Measurements from ENCODE around the gene SKI. TPM values are rescaled to one million over a fixed set of nuclear protein-coding genes. Genes with fewer than 3 reads are reported as not detected.

The SKI gene
- polyA plus RNA-seq, 3 donors, result 0.20 to 6.6 (median 0.25) TPM

GRCh38 chr1:2187619-2188018 is 40.5 kb upstream of the SKI start:
- Histone ChIP-seq H3K9me3 (replicated peaks in 1 of 2; ENCODE audit: control insufficient read depth in 1 of 2, insufficient read depth in 1 of 2, low read length in 2 of 2) (no peaks in the 10 kb centered on the region), H3K27ac (ENCODE audit: low read depth in 1 of 2, low read length in 2 of 2) (no peak overlapping the region), H3K4me3 (replicated peaks in 1 of 3; ENCODE audit: low read depth in 2 of 3, low read length in 3 of 3) (no peak overlapping the region), H2AFZ (ENCODE audit: insufficient read depth, low read depth, low read length, poor library complexity, severe bottlenecking) (no peak overlapping the region), H3K36me3 (replicated peaks in 1 of 2; ENCODE audit: control insufficient read depth in 1 of 2, insufficient read depth in 2 of 2, low read length in 2 of 2) (no peaks in the 10 kb centered on the region), H3K4me2 (replicated peaks; ENCODE audit: extremely low read depth, low read length, poor library complexity, severe bottlenecking) (no peak overlapping the region), H3K79me2 (ENCODE audit: insufficient read depth, low read length) (peaks cover 20% of the 10 kb centered on the region), H3K27me3 (ENCODE audit: control insufficient read depth in 2 of 2, insufficient read depth in 2 of 2, low read length in 2 of 2) (no peaks in the 10 kb centered on the region), H3K4me1 (ENCODE audit: control insufficient read depth in 1 of 2, insufficient read depth in 2 of 2, low read length in 2 of 2) (peaks cover 20 to 24% of the 10 kb centered on the region in 2 donors), H4K20me1 (ENCODE audit: insufficient read depth, low read length) (no peaks in the 10 kb centered on the region), H3K9ac (ENCODE audit: insufficient read depth, low read length, poor library complexity, severe bottlenecking) (no peak overlapping the region)
- H3K4me1 Mint-ChIP-seq, result peaks cover 16% of the 10 kb centered on the region
- peaks cover 0 to 2% (median 0%) of the 10 kb centered on the region in 7 donors for H3K9me3 Mint-ChIP-seq
- peaks cover 5 to 19% of the 10 kb centered on the region in 2 donors for H3K36me3 Mint-ChIP-seq
- 91% methylated on average over 13 of the region's 13 CpGs for WGBS (ENCODE audit: insufficient coverage)
- intact Hi-C loops (cut with micrococcal nuclease), result no loop called here
- TF ChIP-seq, protein P1, sequence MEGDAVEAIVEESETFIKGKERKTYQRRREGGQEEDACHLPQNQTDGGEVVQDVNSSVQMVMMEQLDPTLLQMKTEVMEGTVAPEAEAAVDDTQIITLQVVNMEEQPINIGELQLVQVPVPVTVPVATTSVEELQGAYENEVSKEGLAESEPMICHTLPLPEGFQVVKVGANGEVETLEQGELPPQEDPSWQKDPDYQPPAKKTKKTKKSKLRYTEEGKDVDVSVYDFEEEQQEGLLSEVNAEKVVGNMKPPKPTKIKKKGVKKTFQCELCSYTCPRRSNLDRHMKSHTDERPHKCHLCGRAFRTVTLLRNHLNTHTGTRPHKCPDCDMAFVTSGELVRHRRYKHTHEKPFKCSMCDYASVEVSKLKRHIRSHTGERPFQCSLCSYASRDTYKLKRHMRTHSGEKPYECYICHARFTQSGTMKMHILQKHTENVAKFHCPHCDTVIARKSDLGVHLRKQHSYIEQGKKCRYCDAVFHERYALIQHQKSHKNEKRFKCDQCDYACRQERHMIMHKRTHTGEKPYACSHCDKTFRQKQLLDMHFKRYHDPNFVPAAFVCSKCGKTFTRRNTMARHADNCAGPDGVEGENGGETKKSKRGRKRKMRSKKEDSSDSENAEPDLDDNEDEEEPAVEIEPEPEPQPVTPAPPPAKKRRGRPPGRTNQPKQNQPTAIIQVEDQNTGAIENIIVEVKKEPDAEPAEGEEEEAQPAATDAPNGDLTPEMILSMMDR (IDR thresholded peaks at IDR 0.05), result no peak
- peak overlapping the region in 2 of 7 donors; percentile 51 to 76 for H3K27ac Mint-ChIP-seq
- no peaks in the 10 kb centered on the region for H3K27me3 Mint-ChIP-seq (ENCODE audit: low read depth in 3 of 3)
- H3K4me3 Mint-ChIP-seq, result no peak overlapping the region
- no peak for DNase-seq

DNA sequence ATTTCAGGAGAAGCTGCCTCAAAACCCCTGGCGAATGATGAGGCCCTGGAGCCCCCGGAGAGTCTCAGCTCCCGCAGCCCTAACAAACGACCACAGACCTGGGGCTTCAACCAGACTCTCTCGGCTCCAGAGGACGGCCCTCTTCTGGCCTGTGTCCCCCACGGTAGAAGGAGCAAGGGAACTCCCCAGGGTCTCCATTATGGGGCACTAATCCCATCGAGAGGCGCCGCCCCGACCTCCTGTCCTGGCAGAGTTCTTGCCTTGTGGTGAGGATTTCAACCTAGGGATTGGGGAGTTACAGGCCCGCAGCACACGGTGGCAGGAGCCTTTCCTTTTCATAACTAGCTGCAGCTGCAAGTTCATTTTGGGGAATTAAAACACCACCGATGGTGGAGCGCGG is 39.8 kb upstream of the SKI start:
- peaks cover 26% of the 10 kb centered on the region for H3K79me2 ChIP-seq (ENCODE audit: insufficient read depth, low read length)
- Mint-ChIP-seq H3K4me1 (peaks cover 16% of the 10 kb centered on the region), H3K27ac (peak overlapping the region in 6 of 7 donors; percentile 35 to 97 (median 78)), H3K36me3 (peaks cover 5 to 19% of the 10 kb centered on the region in 2 donors), H3K27me3 (ENCODE audit: low read depth in 3 of 3) (no peaks in the 10 kb centered on the region), H3K9me3 (no peaks in the 10 kb centered on the region), H3K4me3 (no peak overlapping the region)
- H3K4me2 ChIP-seq (replicated peaks; ENCODE audit: extremely low read depth, low read length, poor library complexity, severe bottlenecking), result no peak overlapping the region
- no peaks in the 10 kb centered on the region for H3K36me3 ChIP-seq (replicated peaks in 1 of 2; ENCODE audit: control insufficient read depth in 1 of 2, insufficient read depth in 2 of 2, low read length in 2 of 2)
- no peak overlapping the region for H3K9ac ChIP-seq (ENCODE audit: insufficient read depth, low read length, poor library complexity, severe bottlenecking)
- H4K20me1 ChIP-seq (ENCODE audit: insufficient read depth, low read length), result no peaks in the 10 kb centered on the region
- no peak overlapping the region for H2AFZ ChIP-seq (ENCODE audit: insufficient read depth, low read depth, low read length, poor library complexity, severe bottlenecking)
- TF ChIP-seq, protein P1 (IDR thresholded peaks at IDR 0.05), result no peak
- over 99% methylated on average over 12 of the region's 16 CpGs for WGBS (ENCODE audit: insufficient coverage)
- no peak for DNase-seq
- no peak overlapping the region for H3K27ac ChIP-seq (ENCODE audit: low read depth in 1 of 2, low read length in 2 of 2)
- intact Hi-C loops (cut with micrococcal nuclease), result no loop called here
- no peak overlapping the region for H3K4me3 ChIP-seq (replicated peaks in 1 of 3; ENCODE audit: low read depth in 2 of 3, low read length in 3 of 3)
- peaks cover 20 to 26% of the 10 kb centered on the region in 2 donors for H3K4me1 ChIP-seq (ENCODE audit: control insufficient read depth in 1 of 2, insufficient read depth in 2 of 2, low read length in 2 of 2)
- H3K27me3 ChIP-seq (ENCODE audit: control insufficient read depth in 2 of 2, insufficient read depth in 2 of 2, low read length in 2 of 2), result no peaks in the 10 kb centered on the region
- H3K9me3 ChIP-seq (replicated peaks in 1 of 2; ENCODE audit: control insufficient read depth in 1 of 2, insufficient read depth in 1 of 2, low read length in 2 of 2), result no peaks in the 10 kb centered on the region

Measured in CD14-positive monocyte (primary cell).